ENCODE results near the gene RPGRIP1. TPM values are rescaled to one million over a fixed set of nuclear protein-coding genes. Genes with fewer than 3 reads are reported as not detected.

Gene RPGRIP1
- total RNA-seq, 1 experiment from 2014 or later = 0.50 TPM

- Mint-ChIP-seq H3K9me3 (no peaks in the 10 kb centered on the region), H3K27ac (no peak overlapping the region), H3K4me3 (peak overlapping the region; percentile 58), H3K36me3 (no peaks in the 10 kb centered on the region), H3K27me3 (ENCODE audit: low read depth) (peaks cover 7% of the 10 kb centered on the region), H3K4me1 (peaks cover 4% of the 10 kb centered on the region)
- TF ChIP-seq PRDM15 (CRISPR knock-in tag; IDR thresholded peaks at IDR 0.05) (peak; percentile 29; the same call in 1 of the 2 replicates), NR3C1 (CRISPR knock-in tag; conservative IDR thresholded peaks at IDR 0.05; ENCODE audit: low read depth) (0 out of 2 replicates have a peak, but pooled peaks have one; percentile 21), TP53 (CRISPR knock-in tag; IDR thresholded peaks at IDR 0.05) (peak; percentile 54; the same call in 1 of the 2 replicates), ZNF281 (CRISPR knock-in tag; IDR thresholded peaks at IDR 0.05) (no peak), GABPB1 (CRISPR knock-in tag; IDR thresholded peaks at IDR 0.05) (0 out of 2 replicates have a peak, but pooled peaks have one; percentile 27), MAX (CRISPR knock-in tag; IDR thresholded peaks at IDR 0.05) (peak; percentile 76), CBFB (CRISPR knock-in tag; IDR thresholded peaks at IDR 0.05; ENCODE audit: low read depth) (no peak)
- DNase-seq (ENCODE audit: low spot score) (peak; percentile 70), ATAC-seq (peak; percentile 94)
- ChIA-PET CTCF (interaction anchor here (0.6 kb wide), 1 partner anchor 47 kb away, joined by 8 read pairs; no protein-coding TSS in a partner anchor), POLR2A (no interaction called here)
These were observed 21.0 kb downstream of the RPGRIP1 start for GRCh38 chr14:21300892-21301291.

- no peaks in the 10 kb centered on the region for H3K9me3 Mint-ChIP-seq
- H3K4me1 Mint-ChIP-seq = peaks cover 6% of the 10 kb centered on the region
- ChIA-PET CTCF (no interaction called here), POLR2A (no interaction called here)
- ATAC-seq = no peak
- H3K36me3 Mint-ChIP-seq = no peaks in the 10 kb centered on the region
- no peak overlapping the region for H3K4me3 Mint-ChIP-seq
- H3K27me3 Mint-ChIP-seq (ENCODE audit: low read depth) = peaks cover 7% of the 10 kb centered on the region
- no peak for DNase-seq (ENCODE audit: low spot score)
- no peak overlapping the region for H3K27ac Mint-ChIP-seq
- TF ChIP-seq ZNF121 (CRISPR knock-in tag; IDR thresholded peaks at IDR 0.05) (no peak), HMGXB4 (CRISPR knock-in tag; IDR thresholded peaks at IDR 0.05) (no peak), ELF4 (CRISPR knock-in tag; IDR thresholded peaks at IDR 0.05; ENCODE audit: low read depth) (no peak), ATF1 (CRISPR knock-in tag; IDR thresholded peaks at IDR 0.05) (no peak), ATF2 (CRISPR knock-in tag; IDR thresholded peaks at IDR 0.05; ENCODE audit: borderline replicate concordance, low read depth) (no peak), EMX1 (CRISPR knock-in tag; IDR thresholded peaks at IDR 0.05) (no peak), MLX (CRISPR knock-in tag; IDR thresholded peaks at IDR 0.05) (no peak), ATF6 (CRISPR knock-in tag; IDR thresholded peaks at IDR 0.05) (no peak), PRRX2 (CRISPR knock-in tag; IDR thresholded peaks at IDR 0.05) (no peak), FOXP4 (CRISPR knock-in tag; IDR thresholded peaks at IDR 0.05) (no peak), ETV6 (CRISPR knock-in tag; IDR thresholded peaks at IDR 0.05) (no peak), CBFB (CRISPR knock-in tag; IDR thresholded peaks at IDR 0.05; ENCODE audit: low read depth) (no peak), MYBL2 (CRISPR knock-in tag; IDR thresholded peaks at IDR 0.05) (no peak)
These were observed 22.3 kb downstream of the RPGRIP1 start for GRCh38 chr14:21302013-21302835.

All from WTC11 (cell line).